Calu3 (cell line): Measurements from ENCODE around the gene REPS1. TPM values are rescaled to one million over a fixed set of nuclear protein-coding genes. Genes with fewer than 3 reads are reported as not detected.

Experiments used
- BruUV-seq: library from RNA; stranded (reverse); fragments of 400-500 nt; replicated peaks from 2 replicates; lab custom pipeline; 2021; lab: Mats Ljungman, UMichigan
- CTCF ChIA-PET: fragments of 300-600 bp; sonication (Branson Sonifier 250); formaldehyde crosslinking; loops from one replicate; lab custom pipeline; 2022; ENCODE audit warnings: antibody characterized with exemption; lab: Charles Lee
- DNase-seq: peaks from one replicate; pipeline ENCODE4 v3.0.0; 2022
- H3K27ac Mint-ChIP-seq: one replicate; pipeline ENCODE4 v1.8.0; 2022; ENCODE audit warnings: mixed read lengths; ENCODE audit not compliant: unreplicated experiment
- H3K27me3 Mint-ChIP-seq: one replicate; pipeline ENCODE4 v1.8.0; 2022; ENCODE audit warnings: mixed read lengths; ENCODE audit not compliant: unreplicated experiment
- H3K36me3 Mint-ChIP-seq: one replicate; pipeline ENCODE4 v1.8.0; 2022; ENCODE audit warnings: mild to moderate bottlenecking, moderate library complexity, mixed read lengths; ENCODE audit not compliant: insufficient read depth, unreplicated experiment
- H3K4me1 Mint-ChIP-seq: one replicate; pipeline ENCODE4 v1.8.0; 2022; ENCODE audit warnings: mild to moderate bottlenecking, low read depth, mixed read lengths; ENCODE audit not compliant: unreplicated experiment
- H3K4me3 Mint-ChIP-seq: one replicate; pipeline ENCODE4 v1.8.0; 2022; ENCODE audit warnings: mild to moderate bottlenecking, low read depth, moderate library complexity, mixed read lengths; ENCODE audit not compliant: unreplicated experiment
- H3K9me3 Mint-ChIP-seq: one replicate; pipeline ENCODE4 v1.8.0; 2022; ENCODE audit warnings: low read depth, mixed read lengths; ENCODE audit not compliant: unreplicated experiment
- intact Hi-C: fragments of 100-400 bp; cut with micrococcal nuclease; formaldehyde crosslinking; loops from one replicate; pipeline ENCODE4 v1.10.0; 2022; ENCODE audit not compliant: unreplicated experiment
- total RNA-seq: library from RNA; stranded (reverse); gene quantifications from 2 replicates; pipeline ENCODE4 v1.2.3, GENCODE V29; 2022
- TF ChIP-seq, protein P1 (sequence below): fragments of 200-600 bp; IDR thresholded peaks from one replicate; pipeline ENCODE4 v1.8.0; 2022; ENCODE audit warnings: antibody characterized with exemption; ENCODE audit not compliant: unreplicated experiment

REPS1 gene
- total RNA-seq, 1 experiment from 2014 or later = 29.5 TPM

DNA sequence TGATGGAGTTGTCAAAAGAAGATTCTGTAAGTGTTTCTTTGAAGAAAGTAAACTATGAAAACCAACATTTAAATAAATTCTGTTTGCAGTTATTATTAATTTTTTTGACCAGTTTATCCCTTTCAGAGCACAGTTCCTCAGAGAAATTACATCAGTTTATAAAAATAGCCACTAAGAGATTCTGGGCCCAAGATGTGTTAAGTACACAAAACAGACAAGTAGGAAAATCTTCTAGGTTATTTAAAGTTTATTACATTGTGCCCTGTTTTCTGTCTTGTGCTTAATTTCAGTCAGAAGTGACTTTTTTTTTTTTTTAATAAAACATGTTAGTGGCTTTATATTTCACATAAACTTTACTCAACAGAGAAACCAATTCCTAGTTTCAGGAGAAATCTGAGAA lies 119.9 kb downstream of the REPS1 start:
- Mint-ChIP-seq H3K27ac (no peak overlapping the region), H3K36me3 (no peaks in the 10 kb centered on the region), H3K4me3 (no peak overlapping the region), H3K4me1 (no peaks in the 10 kb centered on the region), H3K9me3 (no peaks in the 10 kb centered on the region), H3K27me3 (no peaks in the 10 kb centered on the region)
- intact Hi-C loops = no loop called here
- CTCF ChIA-PET = no interaction called here
- no TSS peak for BruUV-seq
- TF ChIP-seq, protein P1, sequence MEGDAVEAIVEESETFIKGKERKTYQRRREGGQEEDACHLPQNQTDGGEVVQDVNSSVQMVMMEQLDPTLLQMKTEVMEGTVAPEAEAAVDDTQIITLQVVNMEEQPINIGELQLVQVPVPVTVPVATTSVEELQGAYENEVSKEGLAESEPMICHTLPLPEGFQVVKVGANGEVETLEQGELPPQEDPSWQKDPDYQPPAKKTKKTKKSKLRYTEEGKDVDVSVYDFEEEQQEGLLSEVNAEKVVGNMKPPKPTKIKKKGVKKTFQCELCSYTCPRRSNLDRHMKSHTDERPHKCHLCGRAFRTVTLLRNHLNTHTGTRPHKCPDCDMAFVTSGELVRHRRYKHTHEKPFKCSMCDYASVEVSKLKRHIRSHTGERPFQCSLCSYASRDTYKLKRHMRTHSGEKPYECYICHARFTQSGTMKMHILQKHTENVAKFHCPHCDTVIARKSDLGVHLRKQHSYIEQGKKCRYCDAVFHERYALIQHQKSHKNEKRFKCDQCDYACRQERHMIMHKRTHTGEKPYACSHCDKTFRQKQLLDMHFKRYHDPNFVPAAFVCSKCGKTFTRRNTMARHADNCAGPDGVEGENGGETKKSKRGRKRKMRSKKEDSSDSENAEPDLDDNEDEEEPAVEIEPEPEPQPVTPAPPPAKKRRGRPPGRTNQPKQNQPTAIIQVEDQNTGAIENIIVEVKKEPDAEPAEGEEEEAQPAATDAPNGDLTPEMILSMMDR = no peak
- DNase-seq = no peak

DNA sequence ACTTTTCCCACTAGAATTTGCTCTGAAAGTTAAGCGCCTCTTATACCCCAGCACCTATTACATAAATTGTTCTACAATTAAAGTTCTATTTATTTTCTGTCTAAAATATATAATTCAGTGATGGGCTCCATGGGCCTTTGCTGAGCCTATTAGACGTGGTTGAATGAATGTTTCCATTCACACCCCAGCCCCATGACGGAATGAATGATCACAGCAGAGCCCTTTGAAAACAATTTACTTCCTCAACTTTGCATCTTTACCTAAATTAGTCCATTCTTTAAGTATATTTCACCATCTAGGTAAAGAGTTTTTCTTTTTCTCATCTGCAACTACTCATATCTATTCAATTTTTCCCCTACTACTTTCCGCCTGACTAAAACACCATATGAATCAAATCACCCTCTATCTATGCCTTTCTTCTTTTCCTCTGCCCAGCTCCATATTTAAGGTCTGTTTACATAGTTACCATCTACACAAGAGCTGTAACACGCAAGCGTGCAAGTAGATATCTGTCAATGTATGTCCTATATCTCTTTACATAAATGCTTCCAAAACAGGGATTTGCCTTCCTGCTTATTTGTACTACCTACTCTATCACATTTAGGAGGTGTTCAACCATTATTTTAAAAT lies 122.5 kb downstream of the REPS1 start:
- no peaks in the 10 kb centered on the region for H3K9me3 Mint-ChIP-seq
- BruUV-seq = no TSS peak
- H3K27me3 Mint-ChIP-seq = no peaks in the 10 kb centered on the region
- CTCF ChIA-PET = no interaction called here
- H3K4me1 Mint-ChIP-seq = no peaks in the 10 kb centered on the region
- no peaks in the 10 kb centered on the region for H3K36me3 Mint-ChIP-seq
- H3K27ac Mint-ChIP-seq = no peak overlapping the region
- no peak overlapping the region for H3K4me3 Mint-ChIP-seq
- DNase-seq = no peak
- TF ChIP-seq, protein P1 = no peak
- intact Hi-C loops = no loop called here

DNA sequence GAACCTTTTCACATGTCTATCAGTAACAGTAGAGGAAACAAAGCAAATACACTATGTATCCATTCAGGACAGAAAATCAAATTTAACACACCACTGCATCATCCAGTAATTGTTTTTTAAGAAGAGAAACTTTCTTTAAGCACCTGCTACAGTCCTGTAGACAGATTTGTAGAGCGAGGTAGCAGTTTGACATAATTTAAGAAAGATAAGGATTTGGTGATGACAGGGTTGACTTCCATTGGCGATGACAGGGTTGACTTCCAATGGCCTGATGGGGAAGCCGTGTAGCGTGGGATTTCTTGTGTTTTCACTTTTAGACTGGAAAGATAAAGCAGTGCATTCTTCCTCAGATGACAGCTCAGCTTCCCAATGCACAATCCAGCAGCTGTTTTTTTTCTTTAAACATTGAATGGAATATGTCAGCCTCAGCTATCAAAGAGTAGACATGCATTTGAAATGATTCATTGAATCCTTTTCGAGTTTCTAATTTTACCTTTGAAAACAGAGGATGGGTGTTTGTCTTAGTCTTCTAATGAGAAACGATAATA lies 123.6 kb downstream of the REPS1 start:
- CTCF ChIA-PET = interaction anchor here (0.6 kb wide), 2 partner anchors 236 to 1188 kb away, joined by 3 to 6 read pairs; no protein-coding TSS in a partner anchor
- H3K27ac Mint-ChIP-seq = no peak overlapping the region
- intact Hi-C loops = no loop called here
- H3K9me3 Mint-ChIP-seq = no peaks in the 10 kb centered on the region
- BruUV-seq = no TSS peak
- H3K36me3 Mint-ChIP-seq = no peaks in the 10 kb centered on the region
- H3K4me1 Mint-ChIP-seq = no peaks in the 10 kb centered on the region
- no peak overlapping the region for H3K4me3 Mint-ChIP-seq
- TF ChIP-seq, protein P1 = no peak
- no peak for DNase-seq
- H3K27me3 Mint-ChIP-seq = no peaks in the 10 kb centered on the region

DNA sequence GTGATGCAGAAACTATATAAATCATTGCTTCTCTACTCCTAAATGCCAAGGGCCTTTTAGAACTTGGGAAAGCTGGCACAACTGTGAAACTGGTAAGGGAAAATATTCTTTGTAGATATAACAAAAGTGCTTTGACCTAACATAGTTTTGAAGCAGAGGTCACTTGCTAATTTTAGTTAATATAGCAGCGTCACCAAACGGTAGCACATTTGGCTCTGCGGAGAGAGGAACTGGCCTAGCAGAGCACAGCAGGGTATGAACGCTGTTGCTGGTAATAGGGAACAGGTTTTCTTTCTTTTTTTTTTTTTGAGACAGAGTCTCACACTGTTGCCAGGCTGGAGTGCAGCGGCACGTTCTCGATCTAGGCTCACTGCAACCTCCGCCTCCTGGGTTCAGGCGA lies 124.7 kb downstream of the REPS1 start:
- no TSS peak for BruUV-seq
- DNase-seq = no peak
- CTCF ChIA-PET = no interaction called here
- intact Hi-C loops = no loop called here
- Mint-ChIP-seq H3K4me3 (no peak overlapping the region), H3K27ac (no peak overlapping the region), H3K9me3 (peaks cover 2% of the 10 kb centered on the region), H3K4me1 (no peaks in the 10 kb centered on the region), H3K27me3 (no peaks in the 10 kb centered on the region), H3K36me3 (no peaks in the 10 kb centered on the region)
- TF ChIP-seq, protein P1 = no peak
